Measurements from ENCODE around the gene WIZ.

The WIZ gene

GRCh38 chr19:15457701-15458484 lies 8.1 kb upstream of the WIZ start:
- no peak for TF ChIP-seq CTCF (IDR thresholded peaks at IDR 0.05; ENCODE audit: control insufficient read depth, extremely low read depth, insufficient read depth)
- H3K4me3 ChIP-seq (ENCODE audit: low read depth, low read length): no peak overlapping the region

GRCh38 chr19:15456871-15457700 lies 7.3 kb upstream of the WIZ start:
- DNase-seq (ENCODE audit: low read depth): peak; percentile 36
- peak overlapping the region; percentile 18; the same call in 1 of the 2 replicates for H3K4me3 ChIP-seq (ENCODE audit: low read depth, low read length)
- TF ChIP-seq CTCF (IDR thresholded peaks at IDR 0.05; ENCODE audit: control insufficient read depth, extremely low read depth, insufficient read depth): no peak

More at GRCh38 chr19:15457701-15458484, 8.1 kb upstream of the WIZ start:
- no peak for DNase-seq (ENCODE audit: low read depth)

- no peak for DNase-seq (ENCODE audit: low read depth)
- TF ChIP-seq CTCF (IDR thresholded peaks at IDR 0.05; ENCODE audit: control insufficient read depth, extremely low read depth, insufficient read depth): no peak
- no peak overlapping the region for H3K4me3 ChIP-seq (ENCODE audit: low read depth, low read length)
These were observed 6.7 kb upstream of the WIZ start for GRCh38 chr19:15456441-15456840.

- TF ChIP-seq CTCF (IDR thresholded peaks at IDR 0.05; ENCODE audit: control insufficient read depth, extremely low read depth, insufficient read depth): no peak
- H3K4me3 ChIP-seq (ENCODE audit: low read depth, low read length): no peak overlapping the region
- DNase-seq (ENCODE audit: low read depth): no peak
These were observed 6.2 kb upstream of the WIZ start for GRCh38 chr19:15455996-15456395.

GRCh38 chr19:15453906-15454860 lies 4.4 kb upstream of the WIZ start:
- no peak for DNase-seq (ENCODE audit: low read depth)
- TF ChIP-seq CTCF (IDR thresholded peaks at IDR 0.05; ENCODE audit: control insufficient read depth, extremely low read depth, insufficient read depth): no peak
- H3K4me3 ChIP-seq (ENCODE audit: low read depth, low read length): no peak overlapping the region

- no peak for TF ChIP-seq CTCF (IDR thresholded peaks at IDR 0.05; ENCODE audit: control insufficient read depth, extremely low read depth, insufficient read depth)
- no peak overlapping the region for H3K4me3 ChIP-seq (ENCODE audit: low read depth, low read length)
- DNase-seq (ENCODE audit: low read depth): no peak
These were observed 3.4 kb upstream of the WIZ start for GRCh38 chr19:15453091-15453578.

Data from LNCaP clone FGC (cell line).